Activated naive CD4-positive, alpha-beta T cell treated with anti-CD3 and anti-CD28 coated beads for 36 hours (primary cell): ENCODE results near the gene QRFP. TPM values are rescaled to one million over a fixed set of nuclear protein-coding genes. Genes with fewer than 3 reads are reported as not detected.

Source experiments
- CTCF ChIA-PET: fragments of 350-600 bp; sonication (Branson Sonifier 250); formaldehyde crosslinking; loops from one replicate; lab custom pipeline; 2021; ENCODE audit warnings: antibody characterized with exemption; lab: Charles Lee
- DNase-seq: peaks from one replicate; pipeline ENCODE4 v3.0.0-alpha.2; 2020
- H3K27ac Mint-ChIP-seq: one replicate; pipeline ENCODE4 v1.8.0; 2021; ENCODE audit warnings: mild to moderate bottlenecking, mixed read lengths
- H3K27me3 Mint-ChIP-seq: one replicate; pipeline ENCODE4 v1.8.0; 2021; ENCODE audit warnings: low read depth, mixed read lengths
- H3K36me3 Mint-ChIP-seq: one replicate; pipeline ENCODE4 v1.8.0; 2021; ENCODE audit warnings: low read depth, mixed read lengths
- H3K4me1 Mint-ChIP-seq: one replicate; pipeline ENCODE4 v1.8.0; 2021; ENCODE audit warnings: low read depth, mixed read lengths
- H3K4me3 Mint-ChIP-seq: one replicate; pipeline ENCODE4 v1.8.0; 2021; ENCODE audit warnings: mild to moderate bottlenecking, moderate library complexity, mixed read lengths
- H3K9me3 Mint-ChIP-seq: one replicate; pipeline ENCODE4 v1.8.0; 2021; ENCODE audit warnings: mixed read lengths
- intact Hi-C: fragments of 100-400 bp; cut with micrococcal nuclease; formaldehyde crosslinking; loops from one replicate; pipeline ENCODE4 v1.15.1; 2023
- total RNA-seq, 2 experiments: library from RNA; stranded (reverse); gene quantifications; one replicate each; pipeline ENCODE4 v1.2.3, GENCODE V29; 2021

QRFP gene
- total RNA-seq, 2 experiments from 2014 or later: not detected

DNA sequence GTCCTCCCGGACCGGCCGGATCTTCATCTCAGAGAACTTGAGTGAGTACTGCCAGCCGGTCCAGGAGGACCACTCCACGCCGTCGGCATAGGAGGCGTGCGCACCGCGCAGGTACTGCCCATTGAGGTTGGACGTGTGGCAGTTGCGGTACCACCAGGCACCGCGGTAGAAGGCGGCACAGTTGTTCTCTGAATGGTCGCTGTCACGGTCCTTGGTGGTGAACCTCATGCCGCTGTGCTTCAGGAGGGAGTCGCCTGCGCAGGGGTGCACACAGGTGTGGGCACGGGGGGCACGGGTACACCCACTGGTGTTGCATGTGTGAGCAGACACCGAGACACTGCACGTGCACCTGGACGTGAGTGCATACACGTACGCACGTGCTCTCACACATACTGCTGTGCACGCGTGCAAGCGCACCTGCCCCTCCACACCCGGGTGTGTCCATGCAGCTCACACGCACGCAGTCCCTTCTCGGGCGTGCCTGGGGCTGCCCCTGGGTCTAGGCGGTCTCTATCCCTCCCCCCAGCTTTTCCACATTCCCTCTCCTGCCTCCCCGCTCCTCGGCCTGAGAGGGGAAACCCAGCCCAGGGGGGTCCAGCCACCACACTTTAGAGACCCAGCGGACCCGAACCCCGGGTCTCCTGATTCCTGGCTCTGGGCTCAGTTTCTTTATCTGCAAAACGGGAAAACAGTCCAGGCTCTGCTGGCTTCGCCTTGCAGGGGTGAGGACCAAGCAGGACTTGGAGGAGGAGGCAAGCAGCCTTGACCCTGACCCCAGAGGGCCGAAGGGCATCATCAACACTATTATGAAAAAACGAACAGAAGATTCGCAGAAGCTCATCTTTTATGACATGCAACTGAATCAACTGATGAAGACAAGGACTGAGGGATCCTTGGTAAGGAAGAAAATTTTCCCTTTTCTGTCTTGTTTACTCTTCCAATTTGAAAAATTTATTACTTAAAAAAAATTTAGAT lies 7.7 kb upstream of the QRFP start:
- Mint-ChIP-seq H3K9me3 (no peaks in the 10 kb centered on the region), H3K4me1 (no peaks in the 10 kb centered on the region), H3K36me3 (no peaks in the 10 kb centered on the region), H3K27ac (no peak overlapping the region), H3K27me3 (no peaks in the 10 kb centered on the region), H3K4me3 (no peak overlapping the region)
- CTCF ChIA-PET: no interaction called here
- no peak for DNase-seq
- intact Hi-C loops: no loop called here

- Mint-ChIP-seq H3K27ac (no peak overlapping the region), H3K9me3 (no peaks in the 10 kb centered on the region), H3K4me1 (no peaks in the 10 kb centered on the region), H3K36me3 (no peaks in the 10 kb centered on the region), H3K27me3 (no peaks in the 10 kb centered on the region), H3K4me3 (no peak overlapping the region)
- DNase-seq: no peak
- CTCF ChIA-PET: interaction anchor here (0.6 kb wide), 1 partner anchor 170 kb away, joined by 3 read pairs; no protein-coding TSS in a partner anchor
- intact Hi-C loops: no loop called here
These were observed 6.8 kb upstream of the QRFP start for GRCh38 chr9:130903194-130904069.

GRCh38 chr9:130902204-130903185 lies 5.9 kb upstream of the QRFP start:
- intact Hi-C loops: no loop called here
- no peak overlapping the region for H3K27ac Mint-ChIP-seq
- H3K27me3 Mint-ChIP-seq: no peaks in the 10 kb centered on the region
- CTCF ChIA-PET: interaction anchor here (0.6 kb wide), 1 partner anchor 169 kb away, joined by 3 read pairs; no protein-coding TSS in a partner anchor
- H3K9me3 Mint-ChIP-seq: no peaks in the 10 kb centered on the region
- H3K4me3 Mint-ChIP-seq: no peak overlapping the region
- no peaks in the 10 kb centered on the region for H3K36me3 Mint-ChIP-seq
- DNase-seq: no peak
- H3K4me1 Mint-ChIP-seq: no peaks in the 10 kb centered on the region

GRCh38 chr9:130901498-130902203 lies 5.0 kb upstream of the QRFP start:
- no peak overlapping the region for H3K27ac Mint-ChIP-seq
- no peaks in the 10 kb centered on the region for H3K27me3 Mint-ChIP-seq
- DNase-seq: no peak

DNA sequence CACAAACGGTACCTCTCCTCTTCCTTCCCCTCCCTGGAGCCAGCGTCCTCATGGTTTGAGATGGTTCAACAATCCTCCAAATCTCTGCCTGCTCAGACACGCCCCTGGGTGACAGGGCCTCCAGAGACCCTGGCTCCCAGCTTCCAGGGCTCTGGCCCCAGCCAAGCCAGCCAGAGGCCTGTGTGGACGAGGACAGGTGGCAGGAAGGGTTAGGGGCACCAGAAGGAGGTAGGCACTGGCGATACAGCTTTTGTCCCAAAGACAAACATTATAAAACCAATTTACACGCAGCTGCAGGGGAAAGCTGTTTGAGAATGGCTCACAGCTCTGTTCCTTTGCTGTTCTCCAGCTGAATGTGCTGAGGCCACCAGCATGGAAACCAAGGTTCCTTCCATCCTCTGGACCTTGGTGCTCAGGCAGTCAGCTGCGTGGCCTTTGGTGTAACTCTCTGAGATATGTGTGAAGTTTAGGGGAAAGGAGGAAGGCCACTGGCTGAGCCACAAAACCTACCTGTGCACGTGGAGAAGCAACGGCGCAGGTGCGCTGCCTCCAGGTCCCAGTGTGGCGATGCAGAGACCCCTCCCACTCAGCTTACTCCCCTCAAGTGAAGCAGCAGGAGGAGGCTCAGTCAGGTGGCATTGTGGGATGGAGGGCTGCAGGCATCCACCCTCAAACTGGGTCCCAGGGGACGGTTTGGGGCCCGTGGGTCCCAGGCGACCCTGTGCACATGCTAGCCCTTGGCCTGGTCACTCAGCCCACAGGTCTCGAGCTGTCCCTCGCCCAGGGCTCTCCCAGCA lies 4.3 kb upstream of the QRFP start:
- no peaks in the 10 kb centered on the region for H3K9me3 Mint-ChIP-seq
- intact Hi-C loops: no loop called here
- CTCF ChIA-PET: no interaction called here

More at GRCh38 chr9:130901498-130902203, 5.0 kb upstream of the QRFP start:
- Mint-ChIP-seq H3K9me3 (no peaks in the 10 kb centered on the region), H3K4me3 (no peak overlapping the region), H3K36me3 (no peaks in the 10 kb centered on the region), H3K4me1 (no peaks in the 10 kb centered on the region)
- CTCF ChIA-PET: no interaction called here
- intact Hi-C loops: no loop called here

GRCh38 chr9:130899051-130899748 lies 2.6 kb upstream of the QRFP start:
- H3K4me1 Mint-ChIP-seq: no peaks in the 10 kb centered on the region
- no peak for DNase-seq
- H3K36me3 Mint-ChIP-seq: no peaks in the 10 kb centered on the region
- H3K4me3 Mint-ChIP-seq: no peak overlapping the region
- intact Hi-C loops: no loop called here
- CTCF ChIA-PET: no interaction called here
- H3K27ac Mint-ChIP-seq: no peak overlapping the region
- no peaks in the 10 kb centered on the region for H3K9me3 Mint-ChIP-seq
- H3K27me3 Mint-ChIP-seq: no peaks in the 10 kb centered on the region

More for the DNA sequence above, 4.3 kb upstream of the QRFP start:
- Mint-ChIP-seq H3K4me1 (no peaks in the 10 kb centered on the region), H3K27ac (no peak overlapping the region), H3K4me3 (no peak overlapping the region), H3K36me3 (no peaks in the 10 kb centered on the region), H3K27me3 (no peaks in the 10 kb centered on the region)
- DNase-seq: no peak

- no peak overlapping the region for H3K4me3 Mint-ChIP-seq
- no peaks in the 10 kb centered on the region for H3K4me1 Mint-ChIP-seq
- no peak overlapping the region for H3K27ac Mint-ChIP-seq
- no peaks in the 10 kb centered on the region for H3K36me3 Mint-ChIP-seq
- CTCF ChIA-PET: no interaction called here
- no peak for DNase-seq
- intact Hi-C loops: no loop called here
- no peaks in the 10 kb centered on the region for H3K27me3 Mint-ChIP-seq
- no peaks in the 10 kb centered on the region for H3K9me3 Mint-ChIP-seq
These were observed 1.9 kb upstream of the QRFP start for GRCh38 chr9:130898552-130898852.

DNA sequence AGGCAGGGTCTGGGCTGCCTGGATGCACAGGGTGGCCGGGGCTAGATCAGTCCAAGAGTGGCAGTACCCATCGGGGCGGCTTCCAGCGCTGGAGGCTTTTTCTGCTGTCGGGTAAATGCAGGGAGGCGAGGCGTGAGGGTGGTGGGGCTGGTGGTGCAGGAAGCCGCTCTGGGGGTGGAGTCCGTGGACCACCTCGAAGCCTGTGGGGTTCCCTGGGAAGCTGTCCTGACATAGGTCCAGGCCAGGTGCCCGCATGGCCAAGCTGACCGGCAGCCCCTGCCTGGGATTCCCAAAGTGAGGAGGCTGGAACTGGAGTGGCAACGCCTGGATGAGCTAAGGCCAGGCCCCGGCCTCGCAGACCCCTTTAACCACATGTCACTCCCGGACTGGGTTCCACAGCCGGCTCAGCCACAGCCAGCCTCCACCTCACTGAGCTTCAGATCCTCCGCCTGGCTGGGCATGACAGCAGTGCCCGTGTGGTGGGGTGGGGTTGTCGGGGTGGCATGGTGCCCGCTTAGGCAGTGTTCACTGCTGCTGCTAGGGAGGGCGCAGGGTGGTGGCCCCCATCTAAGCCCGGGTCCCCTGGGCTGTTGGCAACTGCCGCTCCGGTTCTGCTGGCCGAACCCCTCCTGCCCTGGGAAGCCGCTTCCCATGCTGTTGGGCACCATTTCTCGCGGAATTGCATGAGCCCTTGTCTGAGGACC lies 1.4 kb upstream of the QRFP start:
- CTCF ChIA-PET: no interaction called here
- Mint-ChIP-seq H3K36me3 (no peaks in the 10 kb centered on the region), H3K27me3 (no peaks in the 10 kb centered on the region), H3K9me3 (no peaks in the 10 kb centered on the region), H3K27ac (no peak overlapping the region), H3K4me1 (no peaks in the 10 kb centered on the region), H3K4me3 (no peak overlapping the region)
- no peak for DNase-seq
- intact Hi-C loops: no loop called here

- CTCF ChIA-PET: no interaction called here
- Mint-ChIP-seq H3K9me3 (no peaks in the 10 kb centered on the region), H3K4me3 (no peak overlapping the region), H3K27me3 (no peaks in the 10 kb centered on the region), H3K36me3 (no peaks in the 10 kb centered on the region), H3K27ac (no peak overlapping the region), H3K4me1 (no peaks in the 10 kb centered on the region)
- no peak for DNase-seq
- intact Hi-C loops: no loop called here
These were observed 616 bp upstream of the QRFP start for GRCh38 chr9:130897105-130897751.
